SK-N-SH (cell line): Measurements from ENCODE around the gene SERPINA6. TPM values are rescaled to one million over a fixed set of nuclear protein-coding genes. Genes with fewer than 3 reads are reported as not detected.

Experiments used
- CTCF ChIA-PET: fragments of 300-600, 350-600 bp; formaldehyde crosslinking; extraction: SDS; loops from one replicate; lab custom pipeline; 2021; lab: Yijun Ruan, JAX
- POLR2A ChIA-PET: fragments of 350-600 bp; sonication (Branson Sonifier 250); formaldehyde crosslinking; extraction: SDS; loops from one replicate; lab custom pipeline; 2020; ENCODE audit warnings: antibody characterized with exemption, inconsistent platforms; lab: Yijun Ruan, JAX
- DNase-seq: peaks from one replicate; pipeline ENCODE4 v3.0.0; 2012
- H2AFZ ChIP-seq: fragments of 200-600 bp; sonication (generic); 2 replicates; pipeline ENCODE4 v1.8.1; 2016; ENCODE audit warnings: antibody characterized with exemption, mild to moderate bottlenecking, low read depth
- H3F3A ChIP-seq: fragments of 200-600 bp; sonication (generic); replicated peaks from 2 replicates; pipeline ENCODE3; 2016; ENCODE audit warnings: antibody characterized with exemption, mild to moderate bottlenecking; ENCODE audit not compliant: insufficient read depth
- H3K27ac ChIP-seq, 2 experiments: fragments of 200-500 bp in 1 of 2; fragments of 200-600 bp in 1 of 2; sonication (Bioruptor generic) in 1 of 2; sonication (generic), shearing (Covaris generic) in 1 of 2; 2 replicates each; pipeline versions ENCODE4 v1.5.1 to v1.6.1; 2014 to 2016; ENCODE audit warnings: low read depth in 2 of 2, inconsistent platforms in 1 of 2, low read length in 1 of 2, mild to moderate bottlenecking in 1 of 2, mixed read lengths in 1 of 2
- H3K27me3 ChIP-seq: fragments of 200-600 bp; sonication (generic), shearing (Covaris generic); 2 replicates; pipeline ENCODE4 v1.6.1; 2016; ENCODE audit warnings: mixed run types; ENCODE audit not compliant: insufficient read depth
- H3K36me3 ChIP-seq, 2 experiments: fragments of 200-500 bp in 1 of 2; fragments of 200-600 bp in 1 of 2; sonication (Bioruptor generic) in 1 of 2; sonication (generic) in 1 of 2; replicated peaks in 1 of 2; 2 replicates each; pipeline versions ENCODE3 to v1.5.1; 2014 to 2016; ENCODE audit warnings: low read length in 1 of 2, mild to moderate bottlenecking in 1 of 2; ENCODE audit not compliant: insufficient read depth in 2 of 2, control insufficient read depth in 1 of 2
- H3K4me1 ChIP-seq, 2 experiments: fragments of 200-500 bp in 1 of 2; fragments of 200-600 bp in 1 of 2; sonication (Bioruptor generic) in 1 of 2; sonication (generic), shearing (Covaris generic) in 1 of 2; 2 replicates each; pipeline versions ENCODE4 v1.5.1 to v1.6.1; 2014 to 2016; ENCODE audit warnings: low read depth in 1 of 2, low read length in 1 of 2, mixed run types in 1 of 2; ENCODE audit not compliant: insufficient read depth in 2 of 2, control insufficient read depth in 1 of 2
- H3K4me2 ChIP-seq: fragments of 200-600 bp; sonication (generic), shearing (Covaris generic); 2 replicates; pipeline ENCODE4 v1.6.1; 2017; ENCODE audit warnings: mixed run types
- H3K4me3 ChIP-seq, 2 experiments: fragments of 200-500 bp in 1 of 2; fragments of 200-600 bp in 1 of 2; sonication (Bioruptor generic) in 1 of 2; sonication (generic), shearing (Covaris generic) in 1 of 2; 2 replicates each; pipeline versions ENCODE4 v1.5.1 to v1.8.1; 2014 to 2016; ENCODE audit warnings: low read depth in 2 of 2, inconsistent platforms in 1 of 2, low read length in 1 of 2, mild to moderate bottlenecking in 1 of 2, mixed read lengths in 1 of 2, moderate library complexity in 1 of 2
- H3K79me2 ChIP-seq: fragments of 200-600 bp; sonication (generic); 2 replicates; pipeline ENCODE4 v1.8.1; 2017; ENCODE audit warnings: mild to moderate bottlenecking; ENCODE audit not compliant: insufficient read depth
- H3K9ac ChIP-seq: fragments of 200-600 bp; sonication (generic); 2 replicates; pipeline ENCODE4 v1.6.1; 2017; ENCODE audit warnings: mixed run types
- H3K9me2 ChIP-seq: fragments of 200-600 bp; sonication (generic); 2 replicates; pipeline ENCODE4 v1.6.1; 2017; ENCODE audit warnings: mixed run types
- H3K9me3 ChIP-seq: fragments of 200-600 bp; sonication (generic); 2 replicates; pipeline ENCODE4 v1.6.1; 2017; ENCODE audit warnings: mixed run types, mild to moderate bottlenecking, moderate library complexity
- H4K20me1 ChIP-seq: fragments of 200-600 bp; sonication (generic); 2 replicates; pipeline ENCODE4 v1.6.1; 2017; ENCODE audit warnings: mild to moderate bottlenecking, mixed run types; ENCODE audit not compliant: insufficient read depth
- CHD2 ChIP-seq: fragments of 150-350 bp; IDR thresholded peaks from 2 replicates; pipeline ENCODE4 v1.6.1; 2018; ENCODE audit warnings: low read length; ENCODE audit not compliant: partially characterized antibody
- FOXJ3 ChIP-seq: sonication (generic); formaldehyde crosslinking; IDR thresholded peaks from 2 replicates; pipeline ENCODE4 v1.5.1; 2020; ENCODE audit warnings: mild to moderate bottlenecking, missing genetic modification reagents
- JUND ChIP-seq: IDR thresholded peaks from 2 replicates; pipeline ENCODE4 v1.4.0; 2012
- MEF2A ChIP-seq: IDR thresholded peaks from 2 replicates; pipeline ENCODE4 v1.4.0; 2012; ENCODE audit warnings: low read depth, borderline replicate concordance
- MXI1 ChIP-seq: IDR thresholded peaks from 2 replicates; pipeline ENCODE4 v1.6.1; 2012; ENCODE audit warnings: mild to moderate bottlenecking, low read depth, low read length, improper control_type of control experiment
- NRF1 ChIP-seq: IDR thresholded peaks from 2 replicates; pipeline ENCODE4 v1.6.1; 2012; ENCODE audit warnings: low read depth, mild to moderate bottlenecking, low read length
- RAD21 ChIP-seq: IDR thresholded peaks from 2 replicates; pipeline ENCODE4 v1.6.1; 2012; ENCODE audit warnings: mild to moderate bottlenecking, low read length
- RXRA ChIP-seq: IDR thresholded peaks from 2 replicates; pipeline ENCODE4 v1.4.0; 2012; ENCODE audit warnings: low read depth, mild to moderate bottlenecking, borderline replicate concordance
- TEAD4 ChIP-seq: IDR thresholded peaks from 2 replicates; pipeline ENCODE4 v1.4.0; 2012; ENCODE audit warnings: mild to moderate bottlenecking, borderline replicate concordance; ENCODE audit not compliant: insufficient read depth
- WGBS: methylation state at CpG from one replicate; pipeline ENCODE4 v1.1.6; 2017; ENCODE audit warnings: low lambda C conversion rate; 5-methylcytosine and 5-hydroxymethylcytosine counted together
- polyA plus RNA-seq, 3 experiments: library from polyadenylated mRNA; depleted of rRNA; stranded (reverse); fragments of >200 nt; gene quantifications; 2 replicates each; pipeline ENCODE4 v1.2.3, GENCODE V29; 2012
- TF ChIP-seq, protein P1 (sequence below): IDR thresholded peaks from 2 replicates; pipeline ENCODE4 v1.4.0; 2012; ENCODE audit warnings: low read depth
- TF ChIP-seq, protein P2 (sequence below): IDR thresholded peaks from 2 replicates; pipeline ENCODE4 v1.4.0; 2012; ENCODE audit warnings: low read depth, borderline replicate concordance
- TF ChIP-seq, protein P3 (sequence below): fragments of 200-600 bp; sonication (generic); IDR thresholded peaks from 2 replicates; pipeline ENCODE4 v1.6.1; 2017; ENCODE audit warnings: antibody characterized with exemption, mild to moderate bottlenecking, moderate library complexity
- TF ChIP-seq, protein P4 (sequence below): fragments of 150-350 bp; IDR thresholded peaks from 2 replicates; pipeline ENCODE4 v1.6.1; 2016; ENCODE audit warnings: mild to moderate bottlenecking, low read depth, low read length

Gene SERPINA6
- polyA plus RNA-seq, 1 of the 3 experiments (the other 2 are of a cell fraction) = 0.46 TPM

DNA sequence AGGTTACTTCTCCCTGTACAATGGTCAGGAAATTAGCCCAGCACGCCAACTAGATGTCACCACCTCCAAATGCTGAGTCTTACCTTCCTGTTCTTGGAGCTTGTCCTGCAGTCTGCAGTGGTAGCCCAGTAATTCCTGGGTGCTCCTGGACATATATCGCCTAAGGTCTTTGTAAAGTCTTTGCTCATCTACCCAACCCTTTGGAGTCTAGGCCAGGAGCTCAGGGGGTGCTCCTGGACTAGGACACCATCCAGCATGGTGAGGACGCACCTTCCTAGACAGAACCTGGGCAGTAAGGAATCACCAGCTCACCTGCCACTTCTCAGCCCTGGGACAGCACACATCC is 30.6 kb downstream of the SERPINA6 start:
- ChIA-PET CTCF (interaction anchor here (0.7 kb wide), 1 partner anchor 27 kb away, joined by 3 read pairs; no protein-coding TSS in a partner anchor), POLR2A (no interaction called here)
- H2AFZ ChIP-seq = no peak overlapping the region
- 20% methylated on average over 1 of the region's 3 CpGs for WGBS
- no peaks in the 10 kb centered on the region for H3K9me2 ChIP-seq
- H3K36me3 ChIP-seq = no peaks in the 10 kb centered on the region
- H3K9me3 ChIP-seq = no peaks in the 10 kb centered on the region
- no peak overlapping the region for H3K4me3 ChIP-seq
- H3K4me1 ChIP-seq = no peaks in the 10 kb centered on the region
- TF ChIP-seq RXRA = no peak
- no peak for TF ChIP-seq CHD2
- TF ChIP-seq MXI1 = no peak
- TF ChIP-seq, protein P1, sequence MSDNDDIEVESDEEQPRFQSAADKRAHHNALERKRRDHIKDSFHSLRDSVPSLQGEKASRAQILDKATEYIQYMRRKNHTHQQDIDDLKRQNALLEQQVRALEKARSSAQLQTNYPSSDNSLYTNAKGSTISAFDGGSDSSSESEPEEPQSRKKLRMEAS = no peak
- no peak for TF ChIP-seq MEF2A
- TF ChIP-seq, protein P2, sequence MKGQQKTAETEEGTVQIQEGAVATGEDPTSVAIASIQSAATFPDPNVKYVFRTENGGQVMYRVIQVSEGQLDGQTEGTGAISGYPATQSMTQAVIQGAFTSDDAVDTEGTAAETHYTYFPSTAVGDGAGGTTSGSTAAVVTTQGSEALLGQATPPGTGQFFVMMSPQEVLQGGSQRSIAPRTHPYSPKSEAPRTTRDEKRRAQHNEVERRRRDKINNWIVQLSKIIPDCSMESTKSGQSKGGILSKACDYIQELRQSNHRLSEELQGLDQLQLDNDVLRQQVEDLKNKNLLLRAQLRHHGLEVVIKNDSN = no peak
- no peak for TF ChIP-seq RAD21
- TF ChIP-seq, protein P3, sequence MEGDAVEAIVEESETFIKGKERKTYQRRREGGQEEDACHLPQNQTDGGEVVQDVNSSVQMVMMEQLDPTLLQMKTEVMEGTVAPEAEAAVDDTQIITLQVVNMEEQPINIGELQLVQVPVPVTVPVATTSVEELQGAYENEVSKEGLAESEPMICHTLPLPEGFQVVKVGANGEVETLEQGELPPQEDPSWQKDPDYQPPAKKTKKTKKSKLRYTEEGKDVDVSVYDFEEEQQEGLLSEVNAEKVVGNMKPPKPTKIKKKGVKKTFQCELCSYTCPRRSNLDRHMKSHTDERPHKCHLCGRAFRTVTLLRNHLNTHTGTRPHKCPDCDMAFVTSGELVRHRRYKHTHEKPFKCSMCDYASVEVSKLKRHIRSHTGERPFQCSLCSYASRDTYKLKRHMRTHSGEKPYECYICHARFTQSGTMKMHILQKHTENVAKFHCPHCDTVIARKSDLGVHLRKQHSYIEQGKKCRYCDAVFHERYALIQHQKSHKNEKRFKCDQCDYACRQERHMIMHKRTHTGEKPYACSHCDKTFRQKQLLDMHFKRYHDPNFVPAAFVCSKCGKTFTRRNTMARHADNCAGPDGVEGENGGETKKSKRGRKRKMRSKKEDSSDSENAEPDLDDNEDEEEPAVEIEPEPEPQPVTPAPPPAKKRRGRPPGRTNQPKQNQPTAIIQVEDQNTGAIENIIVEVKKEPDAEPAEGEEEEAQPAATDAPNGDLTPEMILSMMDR = no peak
- DNase-seq = no peak
- H4K20me1 ChIP-seq = no peaks in the 10 kb centered on the region
- H3K4me2 ChIP-seq = no peak overlapping the region
- no peak overlapping the region for H3K9ac ChIP-seq
- no peak overlapping the region for H3K27ac ChIP-seq
- H3K79me2 ChIP-seq = no peaks in the 10 kb centered on the region
- no peaks in the 10 kb centered on the region for H3F3A ChIP-seq
- no peaks in the 10 kb centered on the region for H3K27me3 ChIP-seq

DNA sequence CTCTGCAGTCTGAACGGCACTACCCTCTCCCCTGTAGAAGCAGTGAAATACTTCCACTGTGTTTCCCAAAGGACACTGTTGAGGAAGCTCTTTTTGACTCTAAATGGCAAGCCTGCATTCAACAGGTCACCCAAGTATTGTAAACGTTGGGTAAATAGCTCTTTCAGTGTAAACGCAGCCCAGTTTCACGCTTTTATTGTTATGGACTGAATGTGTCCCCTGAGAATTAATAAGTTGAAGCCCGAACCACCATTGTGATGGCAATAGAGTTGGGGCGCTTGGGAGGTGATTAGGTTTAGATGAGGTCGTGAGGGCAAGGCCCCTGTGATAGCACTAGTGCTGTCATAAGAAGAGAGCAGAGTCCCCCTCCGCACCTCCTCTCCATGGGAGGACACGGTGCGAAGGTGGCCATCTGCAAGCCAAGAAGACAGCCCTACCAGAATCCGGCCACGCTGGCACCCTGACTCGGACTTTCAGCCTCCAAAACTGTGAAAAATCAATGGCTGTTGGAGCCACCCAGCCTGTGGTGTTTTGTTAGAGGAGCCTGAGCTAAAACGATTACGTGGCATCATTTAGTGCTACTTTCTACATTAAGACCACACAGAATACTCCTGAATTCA is 31.1 kb downstream of the SERPINA6 start:
- Histone ChIP-seq H3K9me3 (no peaks in the 10 kb centered on the region), H3K27me3 (no peaks in the 10 kb centered on the region), H3K4me2 (no peak overlapping the region), H3K4me3 (no peak overlapping the region), H2AFZ (no peak overlapping the region), H3K9me2 (no peaks in the 10 kb centered on the region), H3K9ac (no peak overlapping the region), H3K79me2 (no peaks in the 10 kb centered on the region), H3K4me1 (no peaks in the 10 kb centered on the region), H4K20me1 (no peaks in the 10 kb centered on the region), H3K27ac (no peak overlapping the region), H3K36me3 (no peaks in the 10 kb centered on the region), H3F3A (no peaks in the 10 kb centered on the region)
- ChIA-PET CTCF (interaction anchor here (0.7 kb wide), 1 partner anchor 26 kb away, joined by 3 read pairs; no protein-coding TSS in a partner anchor), POLR2A (no interaction called here)
- TF ChIP-seq, protein P3 = no peak
- TF ChIP-seq, protein P2 = no peak
- no peak for TF ChIP-seq NRF1
- TF ChIP-seq, protein P1 = no peak
- no peak for TF ChIP-seq JUND
- TF ChIP-seq FOXJ3 (CRISPR knock-in tag) = no peak
- TF ChIP-seq TEAD4 = no peak
- TF ChIP-seq, protein P4, sequence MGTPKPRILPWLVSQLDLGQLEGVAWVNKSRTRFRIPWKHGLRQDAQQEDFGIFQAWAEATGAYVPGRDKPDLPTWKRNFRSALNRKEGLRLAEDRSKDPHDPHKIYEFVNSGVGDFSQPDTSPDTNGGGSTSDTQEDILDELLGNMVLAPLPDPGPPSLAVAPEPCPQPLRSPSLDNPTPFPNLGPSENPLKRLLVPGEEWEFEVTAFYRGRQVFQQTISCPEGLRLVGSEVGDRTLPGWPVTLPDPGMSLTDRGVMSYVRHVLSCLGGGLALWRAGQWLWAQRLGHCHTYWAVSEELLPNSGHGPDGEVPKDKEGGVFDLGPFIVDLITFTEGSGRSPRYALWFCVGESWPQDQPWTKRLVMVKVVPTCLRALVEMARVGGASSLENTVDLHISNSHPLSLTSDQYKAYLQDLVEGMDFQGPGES = no peak
- WGBS = 62% methylated on average over 13 of the region's 15 CpGs
- no peak for DNase-seq
